Liver (tissue), 9 donors: Measurements from ENCODE around the gene KRTAP16-1. TPM values are rescaled to one million over a fixed set of nuclear protein-coding genes. Genes with fewer than 3 reads are reported as not detected.
"Not testable (repeated sequence)": the region's sequence is repeated elsewhere in the genome, so short reads cannot be mapped to it uniquely, and the experiment has no call there.

Source experiments
- DNase-seq: peaks from one replicate; pipeline ENCODE4 v3.0.0-alpha.2; 2017; ENCODE audit warnings: low spot score
- H3K27ac ChIP-seq, 2 donors: one replicate each; pipeline ENCODE4 v1.7.0; 2013; ENCODE audit warnings: inconsistent platforms in 2 of 2, low read length in 2 of 2, control low read depth in 1 of 2, low read depth in 1 of 2, mild to moderate bottlenecking in 1 of 2
- H3K27me3 ChIP-seq, 4 donors: one replicate each; pipeline versions ENCODE4 v1.6.1 to v1.7.0; 2013; ENCODE audit warnings: low read length in 3 of 4, inconsistent platforms in 1 of 4, mild to moderate bottlenecking in 1 of 4, moderate library complexity in 1 of 4; ENCODE audit not compliant: control insufficient read depth in 4 of 4, insufficient read depth in 4 of 4
- H3K36me3 ChIP-seq, 4 donors: one replicate each; pipeline versions ENCODE4 v1.6.1 to v1.7.0; 2013; ENCODE audit warnings: low read length in 3 of 4, mild to moderate bottlenecking in 3 of 4, low read depth in 1 of 4, moderate library complexity in 1 of 4; ENCODE audit not compliant: control insufficient read depth in 4 of 4, insufficient read depth in 3 of 4
- H3K4me1 ChIP-seq, 4 donors: one replicate each; pipeline versions ENCODE4 v1.6.1 to v1.7.0; 2013; ENCODE audit warnings: low read length in 3 of 4, mild to moderate bottlenecking in 3 of 4, moderate library complexity in 1 of 4; ENCODE audit not compliant: control insufficient read depth in 4 of 4, insufficient read depth in 4 of 4
- H3K4me3 ChIP-seq, 3 donors: one replicate each; pipeline versions ENCODE4 v1.6.1 to v1.7.0; 2013; ENCODE audit warnings: low read length in 3 of 3, control low read depth in 1 of 3, low read depth in 1 of 3, mild to moderate bottlenecking in 1 of 3
- H3K9ac ChIP-seq, 2 donors: one replicate each; pipeline ENCODE4 v1.7.0; 2013; ENCODE audit warnings: low read length in 2 of 2, mild to moderate bottlenecking in 2 of 2, moderate library complexity in 2 of 2, control low read depth in 1 of 2, low read depth in 1 of 2
- H3K9me3 ChIP-seq, 4 donors: one replicate each; pipeline versions ENCODE4 v1.6.1 to v1.7.0; 2013; ENCODE audit warnings: low read length in 3 of 4; ENCODE audit not compliant: control insufficient read depth in 4 of 4
- EGR1 ChIP-seq, 2 donors: IDR thresholded peaks; 2 replicates each; pipeline ENCODE4 v1.6.1; 2016 to 2018; ENCODE audit warnings: antibody characterized with exemption in 2 of 2, low read depth in 2 of 2
- FOXA2 ChIP-seq: IDR thresholded peaks from 2 replicates; pipeline ENCODE4 v1.6.1; 2016; ENCODE audit warnings: antibody characterized with exemption
- GABPA ChIP-seq, 2 donors: IDR thresholded peaks in 1 of 2; conservative IDR thresholded peaks in 1 of 2; 2 replicates each; pipeline ENCODE4 v1.6.1; 2016; ENCODE audit warnings: antibody characterized with exemption in 2 of 2, mild to moderate bottlenecking in 1 of 2, moderate library complexity in 1 of 2
- HNF4A ChIP-seq, 2 donors: conservative IDR thresholded peaks; 2 replicates each; pipeline ENCODE4 v1.6.1; 2016; ENCODE audit warnings: antibody characterized with exemption in 2 of 2, mild to moderate bottlenecking in 2 of 2
- HNF4G ChIP-seq: IDR thresholded peaks from 2 replicates; pipeline ENCODE4 v1.6.1; 2016; ENCODE audit warnings: antibody characterized with exemption
- JUND ChIP-seq, 2 donors: IDR thresholded peaks; 2 replicates each; pipeline ENCODE4 v1.6.1; 2016; ENCODE audit warnings: antibody characterized with exemption in 2 of 2
- NR2F2 ChIP-seq: IDR thresholded peaks from 2 replicates; pipeline ENCODE4 v1.6.1; 2016; ENCODE audit warnings: antibody characterized with exemption
- RAD21 ChIP-seq, 2 donors: IDR thresholded peaks; 2 replicates each; pipeline ENCODE4 v1.6.1; 2016; ENCODE audit warnings: antibody characterized with exemption in 2 of 2, mild to moderate bottlenecking in 2 of 2
- RXRA ChIP-seq, 2 donors: IDR thresholded peaks; 2 replicates each; pipeline ENCODE4 v1.6.1; 2017 to 2018; ENCODE audit warnings: antibody characterized with exemption in 2 of 2, mild to moderate bottlenecking in 1 of 2
- SP1 ChIP-seq: IDR thresholded peaks from 2 replicates; pipeline ENCODE4 v1.6.1; 2018; ENCODE audit warnings: antibody characterized with exemption, mild to moderate bottlenecking
- TAF1 ChIP-seq: conservative IDR thresholded peaks from 2 replicates; pipeline ENCODE4 v1.6.1; 2016; ENCODE audit warnings: antibody characterized with exemption, mild to moderate bottlenecking
- YY1 ChIP-seq: IDR thresholded peaks from 2 replicates; pipeline ENCODE4 v1.6.1; 2016; ENCODE audit warnings: antibody characterized with exemption, mild to moderate bottlenecking
- WGBS: extraction: QIAGEN DNeasy Blood & Tissue Kit; methylation state at CpG from one replicate; pipeline ENCODE4 v1.1.7; 2013; 5-methylcytosine and 5-hydroxymethylcytosine counted together
- polyA plus RNA-seq, 2 donors: library from polyadenylated mRNA; stranded (reverse) in 1 of 2; unstranded in 1 of 2; fragments of 200-250 nt in 1 of 2; fragments of >200 nt in 1 of 2; fragmentation: Nextera tagmentation in 1 of 2; extraction: Ambion mirVana in 1 of 2; gene quantifications; one replicate each; pipeline versions ENCODE4 v1.2.1 to v1.2.3, GENCODE V29; 2013 to 2015
- total RNA-seq, 2 donors: library from RNA; depleted of rRNA; stranded (reverse); fragments of >200 nt; gene quantifications; one replicate each; pipeline ENCODE4 v1.2.3, GENCODE V29; 2014
- TF ChIP-seq, protein P1 (sequence below): IDR thresholded peaks from 2 replicates; pipeline ENCODE4 v1.6.1; 2016; ENCODE audit warnings: antibody characterized with exemption
- TF ChIP-seq, protein P2 (sequence below): IDR thresholded peaks from 2 replicates; pipeline ENCODE4 v1.6.1; 2016; ENCODE audit warnings: antibody characterized with exemption, mild to moderate bottlenecking
- TF ChIP-seq, protein P3 (sequence below): fragments of 150-350 bp; IDR thresholded peaks from 2 replicates; pipeline ENCODE4 v1.5.1; 2017; ENCODE audit warnings: improper control_type of control experiment, low read depth, low read length; ENCODE audit not compliant: missing input control
- TF ChIP-seq, protein P4 (sequence below): IDR thresholded peaks from 2 replicates; pipeline ENCODE4 v1.6.1; 2016; ENCODE audit warnings: antibody characterized with exemption
- donor health status: healthy.
- donor health status: healthy.
- donor health status: healthy.
- donor health status: healthy.
- donor health status: healthy.

Gene KRTAP16-1
- total and polyA plus RNA-seq, 4 donors = not detected

DNA sequence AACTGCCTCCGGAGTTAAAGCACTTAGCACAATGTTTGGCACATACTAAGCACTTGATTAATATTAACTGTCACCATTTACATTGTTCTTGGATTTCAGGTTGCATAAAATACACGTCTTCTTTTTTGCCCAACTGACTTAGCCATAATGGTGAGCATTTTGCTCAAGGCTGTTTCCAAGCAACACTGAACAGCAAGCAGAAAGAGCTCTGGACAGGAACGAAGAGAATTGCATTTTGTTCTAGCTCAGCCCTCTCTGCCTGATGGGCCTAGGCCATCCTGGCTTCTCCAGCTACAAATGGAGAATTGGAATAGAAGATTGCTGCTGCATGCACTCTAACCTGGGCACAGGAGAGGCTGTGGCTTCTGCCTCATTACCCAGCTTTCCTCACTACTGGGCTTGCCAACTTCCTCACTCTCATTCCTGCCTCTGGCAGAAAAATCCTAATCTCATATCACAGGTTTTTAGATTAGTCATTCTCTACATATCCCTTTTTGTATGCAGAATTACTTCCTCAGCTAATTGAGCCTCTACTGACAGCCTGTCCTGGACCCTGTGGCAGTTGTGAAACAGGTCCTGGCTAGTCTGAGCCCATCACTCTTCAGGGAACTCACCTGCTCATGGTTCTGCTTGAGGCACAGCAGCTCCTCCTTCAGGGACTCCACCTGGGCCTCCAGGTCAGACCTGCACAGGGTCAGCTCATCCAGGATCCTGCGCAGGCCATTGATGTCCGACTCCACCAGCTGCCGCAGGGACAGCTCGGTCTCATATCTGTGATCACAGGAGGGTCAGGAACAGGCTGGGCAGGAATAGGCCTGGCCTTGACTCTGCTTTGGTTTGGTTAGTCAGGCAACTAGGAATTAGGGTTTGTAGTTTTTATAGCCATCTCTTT lies 39.0 kb upstream of the KRTAP16-1 start:
- no peaks in the 10 kb centered on the region for H3K36me3 ChIP-seq
- H3K27me3 ChIP-seq = no peaks in the 10 kb centered on the region
- DNase-seq = no peak
- no peaks in the 10 kb centered on the region for H3K9me3 ChIP-seq
- no peak overlapping the region for H3K27ac ChIP-seq
- no peak overlapping the region for H3K9ac ChIP-seq
- no peak overlapping the region for H3K4me3 ChIP-seq
- no peaks in the 10 kb centered on the region for H3K4me1 ChIP-seq
- no peak for TF ChIP-seq EGR1 (IDR thresholded peaks at IDR 0.05; ENCODE audit: low read depth in 2 of 2)
- TF ChIP-seq JUND (IDR thresholded peaks at IDR 0.05) = no peak
- TF ChIP-seq, protein P1, sequence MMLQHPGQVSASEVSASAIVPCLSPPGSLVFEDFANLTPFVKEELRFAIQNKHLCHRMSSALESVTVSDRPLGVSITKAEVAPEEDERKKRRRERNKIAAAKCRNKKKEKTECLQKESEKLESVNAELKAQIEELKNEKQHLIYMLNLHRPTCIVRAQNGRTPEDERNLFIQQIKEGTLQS = no peak
- TF ChIP-seq HNF4A (conservative IDR thresholded peaks at IDR 0.05) = no peak
- TF ChIP-seq, protein P2, sequence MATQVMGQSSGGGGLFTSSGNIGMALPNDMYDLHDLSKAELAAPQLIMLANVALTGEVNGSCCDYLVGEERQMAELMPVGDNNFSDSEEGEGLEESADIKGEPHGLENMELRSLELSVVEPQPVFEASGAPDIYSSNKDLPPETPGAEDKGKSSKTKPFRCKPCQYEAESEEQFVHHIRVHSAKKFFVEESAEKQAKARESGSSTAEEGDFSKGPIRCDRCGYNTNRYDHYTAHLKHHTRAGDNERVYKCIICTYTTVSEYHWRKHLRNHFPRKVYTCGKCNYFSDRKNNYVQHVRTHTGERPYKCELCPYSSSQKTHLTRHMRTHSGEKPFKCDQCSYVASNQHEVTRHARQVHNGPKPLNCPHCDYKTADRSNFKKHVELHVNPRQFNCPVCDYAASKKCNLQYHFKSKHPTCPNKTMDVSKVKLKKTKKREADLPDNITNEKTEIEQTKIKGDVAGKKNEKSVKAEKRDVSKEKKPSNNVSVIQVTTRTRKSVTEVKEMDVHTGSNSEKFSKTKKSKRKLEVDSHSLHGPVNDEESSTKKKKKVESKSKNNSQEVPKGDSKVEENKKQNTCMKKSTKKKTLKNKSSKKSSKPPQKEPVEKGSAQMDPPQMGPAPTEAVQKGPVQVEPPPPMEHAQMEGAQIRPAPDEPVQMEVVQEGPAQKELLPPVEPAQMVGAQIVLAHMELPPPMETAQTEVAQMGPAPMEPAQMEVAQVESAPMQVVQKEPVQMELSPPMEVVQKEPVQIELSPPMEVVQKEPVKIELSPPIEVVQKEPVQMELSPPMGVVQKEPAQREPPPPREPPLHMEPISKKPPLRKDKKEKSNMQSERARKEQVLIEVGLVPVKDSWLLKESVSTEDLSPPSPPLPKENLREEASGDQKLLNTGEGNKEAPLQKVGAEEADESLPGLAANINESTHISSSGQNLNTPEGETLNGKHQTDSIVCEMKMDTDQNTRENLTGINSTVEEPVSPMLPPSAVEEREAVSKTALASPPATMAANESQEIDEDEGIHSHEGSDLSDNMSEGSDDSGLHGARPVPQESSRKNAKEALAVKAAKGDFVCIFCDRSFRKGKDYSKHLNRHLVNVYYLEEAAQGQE = no peak
- TF ChIP-seq NR2F2 = no peak
- no peak for TF ChIP-seq GABPA (IDR thresholded peaks at IDR 0.05 in 1 of 2, conservative IDR thresholded peaks at IDR 0.05 in 1 of 2)
- TF ChIP-seq, protein P3, sequence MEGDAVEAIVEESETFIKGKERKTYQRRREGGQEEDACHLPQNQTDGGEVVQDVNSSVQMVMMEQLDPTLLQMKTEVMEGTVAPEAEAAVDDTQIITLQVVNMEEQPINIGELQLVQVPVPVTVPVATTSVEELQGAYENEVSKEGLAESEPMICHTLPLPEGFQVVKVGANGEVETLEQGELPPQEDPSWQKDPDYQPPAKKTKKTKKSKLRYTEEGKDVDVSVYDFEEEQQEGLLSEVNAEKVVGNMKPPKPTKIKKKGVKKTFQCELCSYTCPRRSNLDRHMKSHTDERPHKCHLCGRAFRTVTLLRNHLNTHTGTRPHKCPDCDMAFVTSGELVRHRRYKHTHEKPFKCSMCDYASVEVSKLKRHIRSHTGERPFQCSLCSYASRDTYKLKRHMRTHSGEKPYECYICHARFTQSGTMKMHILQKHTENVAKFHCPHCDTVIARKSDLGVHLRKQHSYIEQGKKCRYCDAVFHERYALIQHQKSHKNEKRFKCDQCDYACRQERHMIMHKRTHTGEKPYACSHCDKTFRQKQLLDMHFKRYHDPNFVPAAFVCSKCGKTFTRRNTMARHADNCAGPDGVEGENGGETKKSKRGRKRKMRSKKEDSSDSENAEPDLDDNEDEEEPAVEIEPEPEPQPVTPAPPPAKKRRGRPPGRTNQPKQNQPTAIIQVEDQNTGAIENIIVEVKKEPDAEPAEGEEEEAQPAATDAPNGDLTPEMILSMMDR = no peak
- TF ChIP-seq RXRA (IDR thresholded peaks at IDR 0.05) = no peak
- TF ChIP-seq, protein P4, sequence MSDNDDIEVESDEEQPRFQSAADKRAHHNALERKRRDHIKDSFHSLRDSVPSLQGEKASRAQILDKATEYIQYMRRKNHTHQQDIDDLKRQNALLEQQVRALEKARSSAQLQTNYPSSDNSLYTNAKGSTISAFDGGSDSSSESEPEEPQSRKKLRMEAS = no peak
- no peak for TF ChIP-seq FOXA2
- no peak for TF ChIP-seq TAF1
- no peak for TF ChIP-seq RAD21 (IDR thresholded peaks at IDR 0.05)
- no peak for TF ChIP-seq YY1
- TF ChIP-seq HNF4G = no peak
- no peak for TF ChIP-seq SP1
- WGBS = 88% methylated on average over 7 of the region's 7 CpGs

DNA sequence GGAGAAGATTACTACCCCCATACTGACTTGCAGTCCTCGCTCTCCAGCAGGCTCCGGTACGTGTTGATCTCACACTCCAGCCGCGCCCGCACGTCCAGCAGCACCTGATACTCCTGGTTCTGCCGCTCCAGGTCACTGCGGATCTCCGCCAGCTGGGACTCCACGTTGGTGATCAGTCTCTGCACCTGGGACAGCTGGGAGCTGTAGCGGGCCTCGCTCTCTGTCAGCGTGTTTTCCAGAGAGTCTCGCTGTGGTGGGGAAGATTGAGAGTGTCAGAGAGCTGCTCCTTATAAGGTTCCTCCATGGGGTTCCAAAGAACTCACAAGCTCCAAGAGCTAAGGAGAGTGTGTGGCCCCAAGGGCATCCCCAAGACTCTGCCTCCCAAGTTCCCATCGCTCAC lies 37.3 kb upstream of the KRTAP16-1 start:
- H3K27me3 ChIP-seq, H3K4me3 ChIP-seq, H3K27ac ChIP-seq, H3K4me1 ChIP-seq, DNase-seq, H3K9me3 ChIP-seq, H3K9ac ChIP-seq, H3K36me3 ChIP-seq: not testable (repeated sequence)
- 92% methylated on average over 16 of the region's 16 CpGs for WGBS
